Measurements from ENCODE around the gene ZNF462. TPM values are rescaled to one million over a fixed set of nuclear protein-coding genes. Genes with fewer than 3 reads are reported as not detected.

ZNF462 gene
- total RNA-seq, 2 experiments from 2014 or later = 1.1 to 1.3 TPM

- Histone ChIP-seq H3K27me3 (ENCODE audit: control insufficient read depth in 1 of 2, insufficient read depth in 2 of 2, low read length in 2 of 2) (no peaks in the 10 kb centered on the region), H3K36me3 (ENCODE audit: insufficient read depth, low read length) (no peaks in the 10 kb centered on the region), H3K4me3 (ENCODE audit: low read length) (no peak overlapping the region), H3K27ac (ENCODE audit: low read depth in 1 of 2, low read length in 2 of 2) (no peak overlapping the region), H3K4me1 (ENCODE audit: insufficient read depth, low read length) (no peaks in the 10 kb centered on the region), H3K9me3 (ENCODE audit: control insufficient read depth in 1 of 2, insufficient read depth in 1 of 2, low read length in 2 of 2) (no peaks in the 10 kb centered on the region)
- no peaks in the 10 kb centered on the region for H3K9me3 Mint-ChIP-seq
- DNase-seq (no peak), ATAC-seq (ENCODE audit: poor library complexity) (no peak)
- H3K27ac Mint-ChIP-seq = no peak overlapping the region
- ChIA-PET POLR2A (no interaction called here), CTCF (no interaction called here)
- no peaks in the 10 kb centered on the region for H3K27me3 Mint-ChIP-seq
- H3K4me3 Mint-ChIP-seq = no peak overlapping the region
- intact Hi-C loops (cut with DNase I, micrococcal nuclease) = loop anchor here in 1 of 2 experiments (10.0 kb wide), 1 partner anchor 204 kb away; no protein-coding TSS in a partner anchor
- no peaks in the 10 kb centered on the region for H3K36me3 Mint-ChIP-seq (ENCODE audit: low read depth)
- H3K4me1 Mint-ChIP-seq (ENCODE audit: low read depth) = peaks cover 21% of the 10 kb centered on the region
- TF ChIP-seq CTCF (IDR thresholded peaks at IDR 0.05) = no peak
Measured at GRCh38 chr9:106958955-106959657, 96.1 kb downstream of the ZNF462 start.

GRCh38 chr9:106960258-106960657, 97.3 kb downstream of the ZNF462 start:
- Histone ChIP-seq H3K4me3 (ENCODE audit: low read length) (no peak overlapping the region), H3K27me3 (ENCODE audit: control insufficient read depth in 1 of 2, insufficient read depth in 2 of 2, low read length in 2 of 2) (no peaks in the 10 kb centered on the region), H3K27ac (ENCODE audit: low read depth in 1 of 2, low read length in 2 of 2) (no peak overlapping the region), H3K36me3 (ENCODE audit: insufficient read depth, low read length) (no peaks in the 10 kb centered on the region), H3K9me3 (ENCODE audit: control insufficient read depth in 1 of 2, insufficient read depth in 1 of 2, low read length in 2 of 2) (no peaks in the 10 kb centered on the region), H3K4me1 (ENCODE audit: insufficient read depth, low read length) (no peaks in the 10 kb centered on the region)
- TF ChIP-seq CTCF (IDR thresholded peaks at IDR 0.05) = no peak
- ATAC-seq (ENCODE audit: poor library complexity) (no peak), DNase-seq (no peak)
- H3K36me3 Mint-ChIP-seq (ENCODE audit: low read depth) = no peaks in the 10 kb centered on the region
- CTCF ChIA-PET = no interaction called here
- no peaks in the 10 kb centered on the region for H3K27me3 Mint-ChIP-seq
- no peak overlapping the region for H3K4me3 Mint-ChIP-seq
- intact Hi-C loops (cut with DNase I, micrococcal nuclease) = no loop called here
- H3K27ac Mint-ChIP-seq = no peak overlapping the region
- no peaks in the 10 kb centered on the region for H3K9me3 Mint-ChIP-seq
- POLR2A ChIA-PET = no interaction called here
- H3K4me1 Mint-ChIP-seq (ENCODE audit: low read depth) = peaks cover 31% of the 10 kb centered on the region

GRCh38 chr9:106961623-106962022, 98.7 kb downstream of the ZNF462 start:
- no peaks in the 10 kb centered on the region for H3K4me1 ChIP-seq (ENCODE audit: insufficient read depth, low read length)
- no peaks in the 10 kb centered on the region for H3K36me3 Mint-ChIP-seq (ENCODE audit: low read depth)
- no peak for ATAC-seq (ENCODE audit: poor library complexity)
- no peak overlapping the region for H3K27ac Mint-ChIP-seq
- DNase-seq = no peak
- CTCF ChIA-PET = no interaction called here
- no peaks in the 10 kb centered on the region for H3K27me3 Mint-ChIP-seq
- intact Hi-C loops (cut with DNase I, micrococcal nuclease) = no loop called here
- no peaks in the 10 kb centered on the region for H3K27me3 ChIP-seq (ENCODE audit: control insufficient read depth in 1 of 2, insufficient read depth in 2 of 2, low read length in 2 of 2)
- H3K36me3 ChIP-seq (ENCODE audit: insufficient read depth, low read length) = no peaks in the 10 kb centered on the region
- H3K4me3 ChIP-seq (ENCODE audit: low read length) = no peak overlapping the region
- POLR2A ChIA-PET = no interaction called here
- no peak overlapping the region for H3K4me3 Mint-ChIP-seq
- no peak for TF ChIP-seq CTCF (IDR thresholded peaks at IDR 0.05)
- no peak overlapping the region for H3K27ac ChIP-seq (ENCODE audit: low read depth in 1 of 2, low read length in 2 of 2)
- H3K9me3 ChIP-seq (ENCODE audit: control insufficient read depth in 1 of 2, insufficient read depth in 1 of 2, low read length in 2 of 2) = no peaks in the 10 kb centered on the region
- peaks cover 28% of the 10 kb centered on the region for H3K4me1 Mint-ChIP-seq (ENCODE audit: low read depth)
- H3K9me3 Mint-ChIP-seq = no peaks in the 10 kb centered on the region
